Astrocyte (in vitro differentiated cells and primary cell): ENCODE results near the gene MDM1. TPM values are rescaled to one million over a fixed set of nuclear protein-coding genes. Genes with fewer than 3 reads are reported as not detected.

Experiments used
- DNase-seq: peaks from one replicate; pipeline ENCODE4 v3.0.0-alpha.2; 2010; ENCODE audit warnings: low read depth
- FAIRE-seq: peaks from 2 replicates; lab custom pipeline; 2011; peaks lifted over from hg19 to GRCh38; lab: Jason Lieb, UNC
- H2AFZ ChIP-seq: 2 replicates; pipeline ENCODE4 v1.6.0; 2012; ENCODE audit warnings: low read depth, low read length, inconsistent platforms
- H3K27ac ChIP-seq: 2 replicates; pipeline ENCODE4 v1.5.1; 2011; ENCODE audit warnings: low read depth, low read length, inconsistent platforms
- H3K27me3 ChIP-seq: 2 replicates; pipeline ENCODE4 v1.6.0; 2011; ENCODE audit warnings: low read length, inconsistent platforms; ENCODE audit not compliant: insufficient read depth
- H3K36me3 ChIP-seq: 2 replicates; pipeline ENCODE4 v1.5.1; 2011; ENCODE audit warnings: low read length, inconsistent platforms; ENCODE audit not compliant: insufficient read depth
- H3K4me1 ChIP-seq: 2 replicates; pipeline ENCODE4 v1.5.1; 2011; ENCODE audit warnings: low read length, inconsistent platforms; ENCODE audit not compliant: insufficient read depth
- H3K4me2 ChIP-seq: 2 replicates; pipeline ENCODE4 v1.6.0; 2012; ENCODE audit warnings: low read length, inconsistent platforms
- H3K4me3 ChIP-seq: 2 replicates; pipeline ENCODE4 v1.5.1; 2011; ENCODE audit warnings: low read depth, mild to moderate bottlenecking, low read length, inconsistent platforms; ENCODE audit not compliant: insufficient read depth
- H3K79me2 ChIP-seq: 2 replicates; pipeline ENCODE4 v1.6.0; 2012; ENCODE audit warnings: mild to moderate bottlenecking, low read length, inconsistent platforms; ENCODE audit not compliant: insufficient read depth
- H3K9ac ChIP-seq: 2 replicates; pipeline ENCODE4 v1.6.0; 2012; ENCODE audit warnings: mild to moderate bottlenecking, low read length, inconsistent platforms
- H3K9me3 ChIP-seq: 2 replicates; pipeline ENCODE4 v1.5.1; 2012; ENCODE audit warnings: low read depth, mild to moderate bottlenecking, low read length, inconsistent platforms; ENCODE audit not compliant: insufficient read depth
- H4K20me1 ChIP-seq: 2 replicates; pipeline ENCODE4 v1.6.0; 2012; ENCODE audit warnings: low read length, inconsistent platforms; ENCODE audit not compliant: insufficient read depth
- H3K27ac Mint-ChIP-seq: one replicate; pipeline ENCODE4 v1.8.0; 2021; ENCODE audit warnings: mild to moderate bottlenecking, mixed read lengths; ENCODE audit not compliant: unreplicated experiment
- H3K27me3 Mint-ChIP-seq: one replicate; pipeline ENCODE4 v1.8.0; 2021; ENCODE audit warnings: low read depth, mixed read lengths; ENCODE audit not compliant: unreplicated experiment
- H3K36me3 Mint-ChIP-seq: one replicate; pipeline ENCODE4 v1.8.0; 2021; ENCODE audit warnings: low read depth, mixed read lengths; ENCODE audit not compliant: unreplicated experiment
- H3K4me1 Mint-ChIP-seq: one replicate; pipeline ENCODE4 v1.8.0; 2021; ENCODE audit warnings: low read depth, mixed read lengths; ENCODE audit not compliant: unreplicated experiment
- H3K4me3 Mint-ChIP-seq: one replicate; pipeline ENCODE4 v1.8.0; 2021; ENCODE audit warnings: mild to moderate bottlenecking, moderate library complexity, mixed read lengths; ENCODE audit not compliant: unreplicated experiment
- H3K9me3 Mint-ChIP-seq: one replicate; pipeline ENCODE4 v1.8.0; 2021; ENCODE audit warnings: mild to moderate bottlenecking, mixed read lengths; ENCODE audit not compliant: unreplicated experiment
- EZH2 ChIP-seq: IDR thresholded peaks from 2 replicates; pipeline ENCODE4 v1.6.1; 2012; ENCODE audit warnings: mild to moderate bottlenecking, low read length, inconsistent platforms; ENCODE audit not compliant: insufficient read depth
- total RNA-seq: library from RNA; stranded (reverse); gene quantifications from 2 replicates; pipeline ENCODE4 v1.2.1, GENCODE V29; 2021
- TF ChIP-seq, protein P1 (sequence below): IDR thresholded peaks from 2 replicates; pipeline ENCODE4 v1.5.1; 2011; ENCODE audit warnings: low read depth, mild to moderate bottlenecking, inconsistent platforms, low read length, moderate library complexity; ENCODE audit not compliant: insufficient read depth

MDM1 gene
- total RNA-seq, 1 donor from 2014 or later = 10.8 TPM

DNA sequence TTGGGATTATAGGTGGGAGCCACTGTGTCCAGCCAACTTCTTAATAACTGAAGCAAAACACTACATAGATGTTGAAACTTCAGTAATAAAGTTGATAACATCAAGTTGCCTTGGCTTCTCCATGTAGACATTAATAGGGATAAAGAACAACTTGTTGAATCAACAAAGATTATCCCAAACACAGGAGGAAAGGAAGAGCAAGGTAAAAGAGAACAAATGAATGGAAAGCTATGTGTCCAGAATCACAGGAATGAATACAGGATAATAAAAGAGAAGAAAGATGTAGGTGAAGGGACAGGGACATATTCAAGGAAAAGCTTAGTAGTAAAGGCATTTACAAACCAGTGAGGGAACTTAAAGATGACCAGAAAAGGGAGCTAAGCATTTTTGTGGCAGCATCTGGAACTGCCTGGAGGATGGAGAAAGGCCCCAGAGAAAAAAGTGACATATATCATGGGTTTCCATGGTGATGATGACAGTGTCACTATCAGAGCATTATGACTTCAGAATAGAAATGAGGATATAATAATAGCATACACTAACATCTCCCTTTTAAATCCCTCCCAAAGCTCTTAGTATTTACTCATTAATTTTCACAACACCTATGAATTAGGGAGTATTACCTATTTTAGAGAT is 24.0 kb upstream of the MDM1 start:
- H3K36me3 Mint-ChIP-seq = no peaks in the 10 kb centered on the region
- no peaks in the 10 kb centered on the region for H3K79me2 ChIP-seq
- no peak for DNase-seq
- H3K4me1 Mint-ChIP-seq = peaks cover 3% of the 10 kb centered on the region
- H3K9ac ChIP-seq = no peak overlapping the region
- H3K4me2 ChIP-seq = no peak overlapping the region
- no peak overlapping the region for H3K4me3 Mint-ChIP-seq
- H2AFZ ChIP-seq = no peak overlapping the region
- H3K27ac Mint-ChIP-seq = no peak overlapping the region
- TF ChIP-seq, protein P1, sequence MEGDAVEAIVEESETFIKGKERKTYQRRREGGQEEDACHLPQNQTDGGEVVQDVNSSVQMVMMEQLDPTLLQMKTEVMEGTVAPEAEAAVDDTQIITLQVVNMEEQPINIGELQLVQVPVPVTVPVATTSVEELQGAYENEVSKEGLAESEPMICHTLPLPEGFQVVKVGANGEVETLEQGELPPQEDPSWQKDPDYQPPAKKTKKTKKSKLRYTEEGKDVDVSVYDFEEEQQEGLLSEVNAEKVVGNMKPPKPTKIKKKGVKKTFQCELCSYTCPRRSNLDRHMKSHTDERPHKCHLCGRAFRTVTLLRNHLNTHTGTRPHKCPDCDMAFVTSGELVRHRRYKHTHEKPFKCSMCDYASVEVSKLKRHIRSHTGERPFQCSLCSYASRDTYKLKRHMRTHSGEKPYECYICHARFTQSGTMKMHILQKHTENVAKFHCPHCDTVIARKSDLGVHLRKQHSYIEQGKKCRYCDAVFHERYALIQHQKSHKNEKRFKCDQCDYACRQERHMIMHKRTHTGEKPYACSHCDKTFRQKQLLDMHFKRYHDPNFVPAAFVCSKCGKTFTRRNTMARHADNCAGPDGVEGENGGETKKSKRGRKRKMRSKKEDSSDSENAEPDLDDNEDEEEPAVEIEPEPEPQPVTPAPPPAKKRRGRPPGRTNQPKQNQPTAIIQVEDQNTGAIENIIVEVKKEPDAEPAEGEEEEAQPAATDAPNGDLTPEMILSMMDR = no peak
- no peak for TF ChIP-seq EZH2
- peaks cover 3% of the 10 kb centered on the region for H3K4me1 ChIP-seq
- H3K9me3 Mint-ChIP-seq = no peaks in the 10 kb centered on the region
- H3K27me3 ChIP-seq = no peaks in the 10 kb centered on the region
- no peaks in the 10 kb centered on the region for H4K20me1 ChIP-seq
- FAIRE-seq = no peak
- no peaks in the 10 kb centered on the region for H3K9me3 ChIP-seq
- no peak overlapping the region for H3K4me3 ChIP-seq
- no peak overlapping the region for H3K27ac ChIP-seq
- no peaks in the 10 kb centered on the region for H3K36me3 ChIP-seq
- no peaks in the 10 kb centered on the region for H3K27me3 Mint-ChIP-seq

DNA sequence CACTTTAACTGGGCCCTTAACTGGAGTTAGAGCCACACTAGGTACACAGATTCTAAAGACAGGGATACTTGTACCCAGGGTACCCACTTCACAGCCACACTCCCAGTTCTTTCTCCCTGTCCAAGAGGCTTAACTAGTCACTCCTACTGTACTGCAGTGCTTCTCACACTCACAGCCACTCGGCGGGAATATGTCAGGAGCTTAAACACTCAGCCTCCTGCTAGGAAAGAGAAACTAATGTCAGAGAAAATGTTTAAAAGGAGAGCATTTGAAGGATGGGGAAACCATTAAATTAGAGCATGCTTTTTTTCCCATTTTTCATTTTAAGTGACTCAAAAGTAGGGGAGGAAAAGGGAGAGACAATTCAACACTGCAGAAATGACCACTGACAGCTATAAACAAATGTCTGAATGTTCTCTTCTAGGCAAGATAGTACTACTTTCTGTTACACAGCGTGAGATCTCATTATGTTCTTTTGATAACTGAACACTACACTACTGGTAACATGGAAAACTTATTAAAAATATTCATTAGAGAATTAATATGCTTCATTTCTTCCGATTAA is 22.9 kb upstream of the MDM1 start:
- H3K4me3 ChIP-seq = no peak overlapping the region
- H4K20me1 ChIP-seq = no peaks in the 10 kb centered on the region
- H3K27ac ChIP-seq = no peak overlapping the region
- H2AFZ ChIP-seq = no peak overlapping the region
- no peak overlapping the region for H3K27ac Mint-ChIP-seq
- H3K9me3 Mint-ChIP-seq = no peaks in the 10 kb centered on the region
- DNase-seq (no peak), FAIRE-seq (no peak)
- peaks cover 12% of the 10 kb centered on the region for H3K4me1 ChIP-seq
- peaks cover 12% of the 10 kb centered on the region for H3K4me1 Mint-ChIP-seq
- no peak overlapping the region for H3K4me3 Mint-ChIP-seq
- H3K9ac ChIP-seq = no peak overlapping the region
- no peaks in the 10 kb centered on the region for H3K27me3 Mint-ChIP-seq
- no peaks in the 10 kb centered on the region for H3K36me3 Mint-ChIP-seq
- H3K79me2 ChIP-seq = no peaks in the 10 kb centered on the region
- no peaks in the 10 kb centered on the region for H3K36me3 ChIP-seq
- H3K27me3 ChIP-seq = no peaks in the 10 kb centered on the region
- no peak overlapping the region for H3K4me2 ChIP-seq
- TF ChIP-seq EZH2 = no peak
- TF ChIP-seq, protein P1 = no peak
- H3K9me3 ChIP-seq = no peaks in the 10 kb centered on the region

DNA sequence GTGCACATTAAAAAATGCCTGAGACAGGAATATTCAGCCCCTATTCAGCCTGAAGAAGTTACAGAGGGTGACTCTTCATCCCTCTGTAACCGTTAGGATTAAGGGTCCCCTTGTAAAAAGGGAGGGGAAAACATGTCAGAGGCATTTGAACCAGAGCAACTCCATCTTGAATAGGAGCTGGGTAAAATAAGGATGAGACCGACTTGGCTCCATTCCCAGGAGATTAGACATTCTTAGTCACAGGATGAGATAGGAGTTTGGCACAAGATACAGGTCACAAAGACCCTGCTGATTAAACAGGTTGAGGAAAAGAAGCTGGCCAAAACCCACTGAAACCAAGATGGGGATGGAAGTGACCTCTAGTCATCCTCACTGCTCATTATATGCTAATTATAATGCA is 19.9 kb upstream of the MDM1 start:
- no peaks in the 10 kb centered on the region for H3K27me3 Mint-ChIP-seq
- no peak for FAIRE-seq
- H3K9me3 Mint-ChIP-seq = no peaks in the 10 kb centered on the region
- no peaks in the 10 kb centered on the region for H3K27me3 ChIP-seq
- TF ChIP-seq, protein P1 = no peak
- TF ChIP-seq EZH2 = no peak
- no peak overlapping the region for H3K4me3 ChIP-seq
- peaks cover 13% of the 10 kb centered on the region for H3K4me1 ChIP-seq
- no peak overlapping the region for H3K4me2 ChIP-seq
- no peaks in the 10 kb centered on the region for H4K20me1 ChIP-seq
- H2AFZ ChIP-seq = no peak overlapping the region
- H3K4me1 Mint-ChIP-seq = peaks cover 19% of the 10 kb centered on the region
- H3K36me3 Mint-ChIP-seq = no peaks in the 10 kb centered on the region
- no peaks in the 10 kb centered on the region for H3K36me3 ChIP-seq
- H3K9me3 ChIP-seq = no peaks in the 10 kb centered on the region
- no peak overlapping the region for H3K27ac ChIP-seq
- no peak for DNase-seq
- no peak overlapping the region for H3K27ac Mint-ChIP-seq
- no peak overlapping the region for H3K9ac ChIP-seq
- no peak overlapping the region for H3K4me3 Mint-ChIP-seq
- no peaks in the 10 kb centered on the region for H3K79me2 ChIP-seq
